GM12891 (cell line): ENCODE measurements around the gene OR1E2.
"Not testable (repeated sequence)": the region's sequence is repeated elsewhere in the genome, so short reads cannot be mapped to it uniquely, and the experiment has no call there.

Source experiments
- DNase-seq: peaks from one replicate; pipeline ENCODE4 v3.0.0; 2011; ENCODE audit warnings: low spot score; ENCODE audit not compliant: insufficient read length
- FAIRE-seq: peaks from 2 replicates; lab custom pipeline; 2011; peaks lifted over from hg19 to GRCh38; lab: Jason Lieb, UNC
- PAX5 ChIP-seq: IDR thresholded peaks from 2 replicates; pipeline ENCODE4 v1.6.1; 2011; ENCODE audit warnings: low read length, moderate library complexity, mild to moderate bottlenecking; ENCODE audit not compliant: insufficient read depth, severe bottlenecking
- POLR2A ChIP-seq: IDR thresholded peaks from 2 replicates; pipeline ENCODE4 v1.6.1; 2011; ENCODE audit warnings: low read depth, low read length, control low read depth
- POLR2AphosphoS5 ChIP-seq: IDR thresholded peaks from 2 replicates; pipeline ENCODE4 v1.6.1; 2011; ENCODE audit warnings: low read depth, low read length, control low read depth
- POU2F2 ChIP-seq: IDR thresholded peaks from 2 replicates; pipeline ENCODE4 v1.6.1; 2011; ENCODE audit warnings: low read depth, mild to moderate bottlenecking, control low read depth, low read length, moderate library complexity
- SPI1 ChIP-seq: IDR thresholded peaks from 2 replicates; pipeline ENCODE4 v1.6.1; 2011; ENCODE audit warnings: low read depth, low read length, control low read depth
- TAF1 ChIP-seq: IDR thresholded peaks from 2 replicates; pipeline ENCODE4 v1.6.1; 2011; ENCODE audit warnings: low read depth, low read length, control low read depth

The OR1E2 gene

DNA sequence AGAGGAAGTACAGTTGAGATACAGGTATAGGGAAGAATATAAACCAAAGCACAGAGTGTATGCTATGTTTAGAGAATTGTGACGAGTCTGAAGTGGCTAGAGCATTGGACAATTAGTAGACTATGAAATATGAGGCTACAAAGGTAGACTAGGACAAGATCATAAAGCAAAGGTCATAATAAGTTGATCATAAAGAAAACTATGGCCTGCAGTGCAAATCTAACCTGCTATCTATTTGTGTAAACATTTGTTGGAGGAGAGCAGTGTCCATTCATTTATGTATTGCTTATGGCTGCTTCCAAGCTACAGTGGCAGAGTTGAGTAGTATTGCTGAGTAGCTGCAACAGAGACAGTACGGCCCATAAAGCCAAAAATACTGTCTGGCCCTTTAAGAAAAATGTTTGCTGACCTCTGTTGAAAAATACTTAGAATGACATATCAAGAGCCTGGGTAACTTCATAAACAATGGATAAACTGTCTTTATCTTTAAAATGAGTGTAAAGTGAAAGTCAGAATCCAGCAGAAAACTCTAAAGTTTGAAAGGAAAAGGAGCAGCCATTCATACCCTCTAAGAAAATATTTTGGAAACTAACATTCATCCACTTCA is 14.5 kb upstream of the OR1E2 start:
- no peak for DNase-seq
- no peak for FAIRE-seq

DNA sequence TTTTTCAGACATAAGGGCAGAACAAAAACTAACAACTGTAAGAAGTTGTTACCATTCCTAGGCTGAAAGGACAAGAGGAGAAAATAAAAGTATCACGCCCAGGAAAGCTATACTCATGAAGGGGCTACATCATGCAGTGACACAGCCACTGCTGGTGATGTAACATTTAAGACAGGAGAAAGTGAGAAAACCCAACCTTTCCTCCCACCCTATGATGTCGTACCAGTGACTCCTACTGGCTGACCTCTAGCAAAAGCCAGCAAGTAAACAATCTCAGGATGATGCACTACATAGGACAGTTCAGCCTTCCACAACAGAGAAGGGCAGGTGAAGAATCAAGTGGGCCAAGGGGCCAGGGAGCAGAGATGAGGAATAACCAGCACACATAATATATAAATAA is 14.0 kb upstream of the OR1E2 start:
- DNase-seq = no peak
- TF ChIP-seq POU2F2 (no peak), POLR2A (no peak), POLR2AphosphoS5 (no peak), PAX5 (no peak), SPI1 (no peak), TAF1 (no peak)
- FAIRE-seq = peak; percentile 47

More for the DNA sequence above, 14.5 kb upstream of the OR1E2 start:
- TF ChIP-seq SPI1 = no peak
- TF ChIP-seq POLR2AphosphoS5 = no peak
- TF ChIP-seq PAX5 = no peak
- TF ChIP-seq POU2F2 = no peak
- no peak for TF ChIP-seq POLR2A
- no peak for TF ChIP-seq TAF1

DNA sequence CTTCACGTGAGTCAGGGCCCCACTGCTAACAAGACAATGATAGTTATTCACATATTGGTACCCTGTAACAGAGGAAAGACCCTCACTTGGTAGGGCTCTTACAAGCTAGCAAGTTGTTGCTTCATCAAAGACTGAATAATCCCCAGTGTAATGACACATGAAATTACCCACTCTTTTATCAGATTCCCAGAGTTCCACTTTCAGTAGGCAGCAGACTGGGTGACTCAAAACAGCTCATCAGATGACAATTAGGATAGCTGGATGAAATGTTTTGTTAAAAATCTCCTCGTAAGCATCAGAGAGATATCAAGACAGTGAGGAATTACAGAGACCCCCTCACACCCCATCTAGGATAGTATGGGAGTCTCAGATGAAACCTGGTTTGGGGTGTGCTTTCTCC is 6.8 kb upstream of the OR1E2 start:
- no peak for TF ChIP-seq TAF1
- no peak for TF ChIP-seq PAX5
- TF ChIP-seq POU2F2 = no peak
- TF ChIP-seq SPI1 = no peak
- TF ChIP-seq POLR2A = no peak
- TF ChIP-seq POLR2AphosphoS5 = no peak
- no peak for FAIRE-seq
- DNase-seq = no peak

DNA sequence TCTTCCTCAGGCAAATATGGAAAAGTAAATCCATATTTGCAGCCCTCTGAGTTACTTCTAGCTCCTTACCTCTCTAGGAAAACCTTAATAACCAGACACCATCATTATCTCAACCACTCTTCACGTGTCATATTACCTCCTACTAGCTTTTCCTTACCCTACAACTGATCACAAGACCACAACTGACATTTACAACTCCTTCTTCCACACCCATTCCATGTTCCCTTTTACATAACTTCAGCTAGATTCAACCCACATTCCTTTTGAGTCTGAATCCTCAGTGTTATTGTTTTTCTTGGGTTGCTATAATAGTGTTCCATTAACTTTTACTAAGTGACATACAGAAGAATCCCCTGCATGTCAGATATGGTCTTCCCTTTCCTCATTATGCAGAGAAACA is 4.7 kb upstream of the OR1E2 start:
- TF ChIP-seq POU2F2 (no peak), PAX5 (no peak), SPI1 (no peak), POLR2AphosphoS5 (no peak), TAF1 (no peak), POLR2A (no peak)
- DNase-seq (no peak), FAIRE-seq (no peak)

DNA sequence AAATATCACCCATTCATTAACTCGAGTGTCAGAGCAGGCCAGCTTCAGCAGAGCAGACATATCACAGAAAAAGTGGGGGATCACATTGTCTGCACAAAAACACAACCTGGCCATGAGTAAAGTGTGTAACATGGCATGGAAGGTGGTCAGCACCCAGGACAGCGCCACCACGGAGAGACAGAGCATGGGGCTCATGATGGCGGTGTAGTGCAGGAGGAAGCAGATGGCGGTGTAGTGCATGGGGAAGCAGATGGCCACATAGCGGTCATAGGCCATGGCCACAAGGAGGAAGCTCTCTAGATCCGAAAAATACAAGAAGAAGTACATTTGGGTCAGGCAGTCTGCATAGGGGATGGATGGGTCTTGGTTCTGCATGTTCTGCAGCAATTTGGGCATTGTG is 426 bp downstream of the OR1E2 start:
- peak; percentile 47 for FAIRE-seq
- DNase-seq = not testable (repeated sequence)

GRCh38 chr17:3418222-3418621 is 15.4 kb downstream of the OR1E2 start:
- no peak for TF ChIP-seq SPI1
- no peak for TF ChIP-seq POLR2A
- no peak for TF ChIP-seq POU2F2
- TF ChIP-seq TAF1 = no peak
- no peak for TF ChIP-seq POLR2AphosphoS5
- TF ChIP-seq PAX5 = no peak
- FAIRE-seq = no peak
- no peak for DNase-seq

DNA sequence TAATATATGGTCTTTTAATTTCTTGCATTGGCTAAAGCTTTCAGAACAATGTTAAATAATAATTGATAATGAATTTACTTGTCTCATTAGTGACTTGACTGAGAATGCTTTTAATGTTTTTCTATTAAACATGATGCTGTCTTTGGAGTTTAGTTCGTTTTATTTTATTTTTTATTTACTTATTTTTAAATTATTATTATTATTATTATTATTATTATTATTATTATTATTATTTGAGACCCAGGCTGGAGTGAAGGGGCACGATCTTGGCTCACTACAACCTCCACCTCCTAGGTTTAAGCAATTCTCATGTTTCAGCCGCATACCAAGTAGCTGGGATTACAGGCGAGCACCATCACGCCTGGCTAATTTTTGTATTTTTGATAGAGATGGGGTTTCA is 18.0 kb downstream of the OR1E2 start:
- TF ChIP-seq PAX5 = no peak
- TF ChIP-seq POU2F2 = no peak
- no peak for TF ChIP-seq TAF1
- DNase-seq (no peak), FAIRE-seq (no peak)

- not testable (repeated sequence) for DNase-seq, FAIRE-seq
Measured at GRCh38 chr17:3412216-3412615, 21.4 kb downstream of the OR1E2 start.

- DNase-seq = no peak
- TF ChIP-seq POU2F2 = no peak
- no peak for TF ChIP-seq POLR2AphosphoS5
- TF ChIP-seq POLR2A = no peak
- TF ChIP-seq SPI1 = no peak
- no peak for TF ChIP-seq TAF1
- no peak for TF ChIP-seq PAX5
- FAIRE-seq = no peak
Measured at GRCh38 chr17:3411070-3411469, 22.6 kb downstream of the OR1E2 start, which contains the start of gene OR3A3. OR3A3 (plus strand) TSS chr17:3411370.

DNA sequence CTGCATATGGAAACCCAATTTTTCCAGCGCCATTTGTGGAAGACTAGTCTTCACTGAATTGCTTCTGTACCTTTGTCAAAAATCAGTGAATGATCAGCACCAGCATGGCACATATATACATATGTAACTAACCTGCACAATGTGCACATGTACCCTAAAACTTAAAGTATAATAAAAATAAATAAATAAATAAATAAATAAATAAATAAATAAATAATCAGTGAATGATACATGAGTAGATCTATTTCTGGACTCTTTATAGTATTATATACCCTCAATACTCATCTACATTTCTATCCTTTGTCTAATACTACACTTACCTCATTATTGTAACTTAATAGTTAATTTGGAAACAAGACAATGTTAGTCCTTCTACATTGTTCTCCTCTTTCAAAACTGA is 29.8 kb downstream of the OR1E2 start:
- not testable (repeated sequence) for FAIRE-seq, DNase-seq

DNA sequence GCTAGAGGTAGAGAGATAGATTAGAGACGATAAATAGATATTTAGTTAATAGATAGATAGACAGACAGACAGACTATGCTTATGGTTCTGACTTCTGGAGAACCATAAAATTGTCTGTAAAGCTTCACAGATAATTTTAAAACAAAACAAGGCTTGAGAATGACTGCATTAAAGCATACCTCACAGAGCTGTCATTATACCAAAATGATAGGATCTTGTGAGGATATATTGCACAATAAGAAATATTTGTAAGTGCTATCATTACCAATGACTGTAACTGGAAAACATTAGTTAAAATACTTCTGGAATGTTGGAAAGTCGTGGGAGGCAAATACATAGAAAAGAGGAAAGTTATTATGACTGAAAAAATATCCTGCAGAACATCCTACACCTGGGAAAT is 31.9 kb downstream of the OR1E2 start:
- TF ChIP-seq POLR2AphosphoS5 = no peak
- TF ChIP-seq POLR2A = no peak
- TF ChIP-seq POU2F2 = no peak
- TF ChIP-seq TAF1 = no peak
- TF ChIP-seq SPI1 = no peak
- TF ChIP-seq PAX5 = no peak
- no peak for FAIRE-seq
- DNase-seq = no peak
